Neural cell (in vitro differentiated cells): Measurements from ENCODE around the gene RGS5. TPM values are rescaled to one million over a fixed set of nuclear protein-coding genes. Genes with fewer than 3 reads are reported as not detected.

Source experiments
- H2AFZ ChIP-seq: fragments of 200-600, 300-800 bp; sonication (generic), shearing (Covaris generic); 2 replicates; pipeline ENCODE4 v1.6.0; 2014; ENCODE audit warnings: low read depth, mild to moderate bottlenecking, antibody characterized with exemption, low read length, moderate library complexity
- H3F3A ChIP-seq: fragments of 200-600 bp; shearing (Covaris generic); 2 replicates; pipeline ENCODE4 v1.6.1; 2016; ENCODE audit warnings: mild to moderate bottlenecking, moderate library complexity, mixed read lengths, antibody characterized with exemption, low read length; ENCODE audit not compliant: insufficient read depth, poor library complexity, severe bottlenecking
- H3K27ac ChIP-seq: fragments of 200-600, 300-800 bp; sonication (generic), shearing (Covaris generic); 2 replicates; pipeline ENCODE4 v1.5.1; 2014; ENCODE audit warnings: mild to moderate bottlenecking, low read length, moderate library complexity
- H3K27me3 ChIP-seq: fragments of 300-800, 200-600 bp; sonication (generic), shearing (Covaris generic); 2 replicates; pipeline ENCODE4 v1.6.0; 2014; ENCODE audit warnings: mild to moderate bottlenecking, low read depth, low read length, moderate library complexity; ENCODE audit not compliant: insufficient read depth
- H3K36me3 ChIP-seq: fragments of 300-800, 200-600 bp; sonication (generic), shearing (Covaris generic); 2 replicates; pipeline ENCODE4 v1.5.1; 2014; ENCODE audit warnings: mild to moderate bottlenecking, antibody characterized with exemption, low read length, moderate library complexity; ENCODE audit not compliant: insufficient read depth
- H3K4me2 ChIP-seq: fragments of 300-800, 200-600 bp; sonication (generic), shearing (Covaris generic); 2 replicates; pipeline ENCODE4 v1.6.0; 2014; ENCODE audit warnings: mild to moderate bottlenecking, low read length
- H3K4me3 ChIP-seq: fragments of 300-800, 200-600 bp; sonication (generic), shearing (Covaris generic); 2 replicates; pipeline ENCODE4 v1.5.1; 2014; ENCODE audit warnings: mild to moderate bottlenecking, low read length, moderate library complexity
- H3K79me2 ChIP-seq: fragments of 200-600 bp; shearing (Covaris generic); replicated peaks from 2 replicates; pipeline ENCODE4 v1.6.0; 2014; ENCODE audit warnings: mild to moderate bottlenecking, low read length, moderate library complexity; ENCODE audit not compliant: insufficient read depth
- H3K9ac ChIP-seq: fragments of 300-800, 200-600 bp; sonication (generic), shearing (Covaris generic); 2 replicates; pipeline ENCODE4 v1.6.1; 2016; ENCODE audit warnings: mild to moderate bottlenecking, low read length, mixed read lengths
- H3K9me2 ChIP-seq: fragments of 200-600 bp; shearing (Covaris generic); 2 replicates; pipeline ENCODE4 v1.6.1; 2016; ENCODE audit warnings: mild to moderate bottlenecking, low read length, mixed read lengths; ENCODE audit not compliant: insufficient read depth
- H3K9me3 ChIP-seq: fragments of 200-600, 300-800 bp; sonication (generic), shearing (Covaris generic); 2 replicates; pipeline ENCODE4 v1.6.1; 2016; ENCODE audit warnings: mild to moderate bottlenecking, mixed run types, low read length, moderate library complexity, mixed read lengths
- H4K20me1 ChIP-seq: fragments of 200-600 bp; shearing (Covaris generic); 2 replicates; pipeline ENCODE4 v1.6.1; 2016; ENCODE audit warnings: mild to moderate bottlenecking, mixed run types; ENCODE audit not compliant: insufficient read depth
- CTCF ChIP-seq: fragments of 450-650 bp; IDR thresholded peaks from 2 replicates; pipeline ENCODE4 v1.5.1; 2014; ENCODE audit warnings: antibody characterized with exemption, mild to moderate bottlenecking, moderate library complexity; ENCODE audit not compliant: poor library complexity, severe bottlenecking
- EP300 ChIP-seq: fragments of 450-650 bp; conservative IDR thresholded peaks from 2 replicates; pipeline ENCODE4 v1.6.1; 2014; ENCODE audit warnings: antibody characterized with exemption, mild to moderate bottlenecking, moderate library complexity; ENCODE audit not compliant: poor library complexity, severe bottlenecking
- EZH2 ChIP-seq: fragments of 200-600, 300-800 bp; shearing (Covaris generic), sonication (generic); IDR thresholded peaks from 2 replicates; pipeline ENCODE4 v1.6.1; 2014; ENCODE audit warnings: antibody characterized with exemption, low read length, borderline replicate concordance, mild to moderate bottlenecking; ENCODE audit not compliant: insufficient read depth, poor library complexity, severe bottlenecking
- MXI1 ChIP-seq: fragments of 450-650 bp; conservative IDR thresholded peaks from 2 replicates; pipeline ENCODE4 v1.6.1; 2014; ENCODE audit warnings: antibody characterized with exemption, mild to moderate bottlenecking; ENCODE audit not compliant: poor library complexity, severe bottlenecking
- POLR2AphosphoS5 ChIP-seq: IDR thresholded peaks from 2 replicates; pipeline ENCODE4 v1.6.1; 2012
- RAD21 ChIP-seq: fragments of 450-650 bp; conservative IDR thresholded peaks from 2 replicates; pipeline ENCODE4 v1.6.1; 2014; ENCODE audit warnings: antibody characterized with exemption, mild to moderate bottlenecking, moderate library complexity
- SMC3 ChIP-seq: fragments of 450-650 bp; conservative IDR thresholded peaks from 2 replicates; pipeline ENCODE4 v1.6.1; 2014; ENCODE audit warnings: antibody characterized with exemption, mild to moderate bottlenecking, moderate library complexity; ENCODE audit not compliant: poor library complexity
- TAF1 ChIP-seq: IDR thresholded peaks from 2 replicates; pipeline ENCODE4 v1.6.1; 2012; ENCODE audit warnings: low read depth
- polyA minus RNA-seq: library from RNA; depleted of rRNA, polyadenylated mRNA; stranded (reverse); fragments of >200 nt; gene quantifications from 2 replicates; pipeline ENCODE4 v1.2.3, GENCODE V29; 2014
- polyA plus RNA-seq: library from polyadenylated mRNA; depleted of rRNA; stranded (reverse); fragments of >200 nt; gene quantifications from 2 replicates; pipeline ENCODE4 v1.2.3, GENCODE V29; 2014
- TF ChIP-seq, protein P1 (sequence below): IDR thresholded peaks from 2 replicates; pipeline ENCODE4 v1.6.1; 2012; ENCODE audit warnings: borderline replicate concordance

RGS5 gene
- polyA plus RNA-seq (0.76 and 6.5 TPM in 2 replicates), polyA minus RNA-seq (0.73 and 2.8 TPM in 2 replicates)

DNA sequence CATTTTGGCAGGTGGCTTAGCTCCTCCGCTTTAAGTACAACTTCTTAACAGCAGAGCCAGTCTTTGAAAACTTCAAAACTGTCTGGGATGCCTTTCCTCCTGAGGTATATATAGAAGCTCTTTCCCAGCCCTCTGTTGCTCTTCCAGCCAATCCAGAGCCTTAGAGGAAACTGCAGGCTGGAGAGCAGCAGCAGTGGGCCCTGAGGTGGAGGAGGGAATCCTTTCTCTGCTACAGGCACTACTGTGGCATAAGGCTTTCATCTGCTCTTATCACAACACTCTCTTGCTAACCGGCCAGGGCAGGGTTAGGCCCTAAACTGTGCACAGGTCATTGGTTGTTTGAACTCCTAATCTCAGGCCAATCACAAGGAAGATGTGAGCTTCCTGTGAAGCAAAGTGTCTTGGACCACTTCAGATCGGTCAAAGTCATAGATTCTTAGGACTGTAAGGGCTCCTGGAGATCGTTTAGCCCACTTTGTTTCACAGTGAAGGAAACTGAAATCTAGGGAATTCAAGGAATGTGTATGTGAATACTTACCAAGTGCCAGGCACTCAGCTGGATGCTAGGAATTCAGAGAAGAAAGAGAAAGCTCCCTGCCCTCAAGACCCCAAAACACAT is at the start of gene RGS5:
TSS of gene RGS5 (minus strand) at position 84 of the 619 bp plus-strand sequence. CDS start at position 3, 81 bp downstream.
- no peak for TF ChIP-seq POLR2AphosphoS5
- TF ChIP-seq EP300, result no peak
- TF ChIP-seq CTCF, result no peak
- no peak for TF ChIP-seq EZH2
- TF ChIP-seq, protein P1, sequence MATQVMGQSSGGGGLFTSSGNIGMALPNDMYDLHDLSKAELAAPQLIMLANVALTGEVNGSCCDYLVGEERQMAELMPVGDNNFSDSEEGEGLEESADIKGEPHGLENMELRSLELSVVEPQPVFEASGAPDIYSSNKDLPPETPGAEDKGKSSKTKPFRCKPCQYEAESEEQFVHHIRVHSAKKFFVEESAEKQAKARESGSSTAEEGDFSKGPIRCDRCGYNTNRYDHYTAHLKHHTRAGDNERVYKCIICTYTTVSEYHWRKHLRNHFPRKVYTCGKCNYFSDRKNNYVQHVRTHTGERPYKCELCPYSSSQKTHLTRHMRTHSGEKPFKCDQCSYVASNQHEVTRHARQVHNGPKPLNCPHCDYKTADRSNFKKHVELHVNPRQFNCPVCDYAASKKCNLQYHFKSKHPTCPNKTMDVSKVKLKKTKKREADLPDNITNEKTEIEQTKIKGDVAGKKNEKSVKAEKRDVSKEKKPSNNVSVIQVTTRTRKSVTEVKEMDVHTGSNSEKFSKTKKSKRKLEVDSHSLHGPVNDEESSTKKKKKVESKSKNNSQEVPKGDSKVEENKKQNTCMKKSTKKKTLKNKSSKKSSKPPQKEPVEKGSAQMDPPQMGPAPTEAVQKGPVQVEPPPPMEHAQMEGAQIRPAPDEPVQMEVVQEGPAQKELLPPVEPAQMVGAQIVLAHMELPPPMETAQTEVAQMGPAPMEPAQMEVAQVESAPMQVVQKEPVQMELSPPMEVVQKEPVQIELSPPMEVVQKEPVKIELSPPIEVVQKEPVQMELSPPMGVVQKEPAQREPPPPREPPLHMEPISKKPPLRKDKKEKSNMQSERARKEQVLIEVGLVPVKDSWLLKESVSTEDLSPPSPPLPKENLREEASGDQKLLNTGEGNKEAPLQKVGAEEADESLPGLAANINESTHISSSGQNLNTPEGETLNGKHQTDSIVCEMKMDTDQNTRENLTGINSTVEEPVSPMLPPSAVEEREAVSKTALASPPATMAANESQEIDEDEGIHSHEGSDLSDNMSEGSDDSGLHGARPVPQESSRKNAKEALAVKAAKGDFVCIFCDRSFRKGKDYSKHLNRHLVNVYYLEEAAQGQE, result no peak
- TF ChIP-seq SMC3, result no peak
- TF ChIP-seq MXI1, result no peak
- no peak for TF ChIP-seq RAD21
- no peak for TF ChIP-seq TAF1
- H3K9ac ChIP-seq, result no peak within 1 kb of the TSS
- H3K27ac ChIP-seq, result no peak within 1 kb of the TSS
- H3K36me3 ChIP-seq, result no peaks in the 10 kb centered on the region
- no peaks in the 10 kb centered on the region for H3K27me3 ChIP-seq
- no peak within 1 kb of the TSS for H2AFZ ChIP-seq
- H3K9me2 ChIP-seq, result no peaks in the 10 kb centered on the region
- no peak within 1 kb of the TSS for H3K4me3 ChIP-seq
- H3F3A ChIP-seq, result no peaks in the 10 kb centered on the region
- no peaks in the 10 kb centered on the region for H4K20me1 ChIP-seq
- H3K4me2 ChIP-seq, result no peak within 1 kb of the TSS
- H3K79me2 ChIP-seq, result no peaks in the 10 kb centered on the region
- H3K9me3 ChIP-seq, result no peaks in the 10 kb centered on the region

GRCh38 chr1:163250382-163250974 is 47.8 kb upstream of the RGS5 start:
- Histone ChIP-seq H3K4me2 (no peak overlapping the region), H3K4me3 (no peak overlapping the region), H3K79me2 (no peaks in the 10 kb centered on the region), H3K27ac (no peak overlapping the region), H3K27me3 (no peaks in the 10 kb centered on the region), H2AFZ (no peak overlapping the region), H3K9ac (no peak overlapping the region), H3K9me3 (no peaks in the 10 kb centered on the region), H3K9me2 (no peaks in the 10 kb centered on the region), H3K36me3 (no peaks in the 10 kb centered on the region), H3F3A (no peaks in the 10 kb centered on the region), H4K20me1 (no peaks in the 10 kb centered on the region)
- TF ChIP-seq MXI1, result no peak
- TF ChIP-seq EZH2, result no peak
- TF ChIP-seq, protein P1, result no peak
- TF ChIP-seq EP300, result no peak
- no peak for TF ChIP-seq SMC3
- no peak for TF ChIP-seq RAD21
- TF ChIP-seq POLR2AphosphoS5, result no peak
- no peak for TF ChIP-seq CTCF
- TF ChIP-seq TAF1, result no peak
